HG03095 (cell line): ENCODE results near the gene UFD1.

Source experiments
- ATAC-seq: cut with Tn5 transposase; IDR thresholded peaks from one replicate; pipeline ENCODE4 v1.9.1; 2021; ENCODE audit warnings: moderate library complexity; ENCODE audit not compliant: unreplicated experiment

Gene UFD1

DNA sequence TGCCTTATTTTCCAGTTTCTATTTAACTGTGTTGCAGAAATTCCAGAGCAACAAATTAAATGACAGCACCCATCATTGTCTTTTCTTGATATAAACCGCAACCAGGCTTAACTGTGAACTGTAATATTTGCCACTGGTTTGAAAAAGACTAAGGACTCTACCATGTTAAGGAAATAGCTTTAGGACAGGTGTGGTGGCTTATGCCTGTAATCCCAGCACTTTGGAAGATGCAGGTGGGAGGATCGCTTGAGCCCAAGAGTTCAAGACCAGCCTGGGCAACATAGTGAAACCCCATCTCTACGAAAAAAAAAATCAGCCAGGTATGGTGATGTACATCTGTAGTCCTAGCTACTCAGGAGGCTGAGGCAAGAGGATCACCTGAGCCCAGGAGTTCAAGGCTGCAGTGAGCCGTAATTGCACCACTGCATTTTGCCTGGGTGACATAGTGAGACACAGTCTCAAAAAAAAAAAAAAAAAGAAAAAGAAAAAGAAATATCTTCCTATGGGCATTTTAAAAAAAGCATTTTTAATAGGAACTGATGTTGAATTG, 76.3 kb downstream of the UFD1 start:
- no peak for ATAC-seq

GRCh38 chr22:19401483-19401882, 77.5 kb downstream of the UFD1 start:
- ATAC-seq: no peak

- no peak for ATAC-seq
These were observed 78.1 kb downstream of the UFD1 start for GRCh38 chr22:19400881-19401280.
